Measurements from ENCODE around the gene TUB.

The TUB gene

GRCh38 chr11:8109675-8110074 is 28.7 kb downstream of the TUB start:
- no peak for DNase-seq
- ATAC-seq, result no peak

GRCh38 chr11:8110396-8110795 is 29.4 kb downstream of the TUB start:
- no peak for DNase-seq
- ATAC-seq, result no peak

- ATAC-seq, result no peak
- no peak for DNase-seq
Measured at GRCh38 chr11:8111636-8112035, 30.6 kb downstream of the TUB start.

- ATAC-seq (no peak), DNase-seq (no peak)
Measured at GRCh38 chr11:8122173-8122764, 41.3 kb downstream of the TUB start.

- ATAC-seq, result no peak
- no peak for DNase-seq
Measured at GRCh38 chr11:8126649-8127289, 45.8 kb downstream of the TUB start.

- no peak for DNase-seq
- ATAC-seq, result no peak
Measured at GRCh38 chr11:8127447-8127846, 46.4 kb downstream of the TUB start.

GRCh38 chr11:8138526-8138925 is 57.5 kb downstream of the TUB start:
- no peak for DNase-seq
- ATAC-seq, result no peak

GRCh38 chr11:8149726-8150125 is 68.7 kb downstream of the TUB start:
- DNase-seq (no peak), ATAC-seq (no peak)

Measured in stimulated activated naive CD8-positive, alpha-beta T cell treated with anti-CD3 and anti-CD28 coated beads, Interleukin-15, Interleukin-2, amounts not matched to agents 100 U/mL and 50 U/mL, for 24 hours (primary cell).